ENCODE results near the gene RPL36A.

The RPL36A gene

DNA sequence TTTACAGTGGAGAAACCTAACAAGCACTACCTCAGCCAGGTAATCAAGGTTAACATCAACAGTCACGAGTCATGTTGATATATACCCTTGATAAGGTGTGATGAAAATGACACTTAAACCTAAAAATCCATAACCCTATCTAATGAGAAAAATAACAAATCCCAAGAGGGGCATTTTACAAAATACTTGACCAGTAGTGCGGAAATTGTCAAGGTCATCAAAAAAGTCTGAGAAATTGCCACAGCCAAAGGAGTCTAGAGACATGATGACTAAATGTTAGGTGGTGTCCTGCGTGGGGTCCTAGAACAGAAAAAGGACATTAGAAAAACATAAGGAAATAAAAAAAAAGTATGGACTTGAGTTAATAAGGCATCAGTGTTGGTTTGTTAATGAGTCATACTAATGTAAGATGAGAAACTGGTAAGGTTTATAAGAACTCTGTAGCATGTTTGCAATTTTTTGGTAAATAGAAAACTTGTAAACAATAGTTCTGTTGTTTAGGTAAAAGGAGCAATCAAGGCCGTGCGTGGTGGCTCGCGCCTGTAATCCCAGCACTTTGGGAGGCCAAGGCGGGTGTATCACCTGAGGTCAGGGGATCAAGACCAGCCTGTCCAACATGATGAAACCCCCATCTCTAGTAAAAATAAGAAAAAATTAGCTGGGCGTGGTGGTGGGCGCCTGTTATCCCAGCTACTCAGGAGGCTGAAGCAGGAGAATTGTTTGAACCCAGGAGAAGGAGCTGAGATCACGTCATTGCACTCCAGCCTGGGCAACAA is 2.9 kb downstream of the RPL36A start:
- DNase-seq: no peak

DNA sequence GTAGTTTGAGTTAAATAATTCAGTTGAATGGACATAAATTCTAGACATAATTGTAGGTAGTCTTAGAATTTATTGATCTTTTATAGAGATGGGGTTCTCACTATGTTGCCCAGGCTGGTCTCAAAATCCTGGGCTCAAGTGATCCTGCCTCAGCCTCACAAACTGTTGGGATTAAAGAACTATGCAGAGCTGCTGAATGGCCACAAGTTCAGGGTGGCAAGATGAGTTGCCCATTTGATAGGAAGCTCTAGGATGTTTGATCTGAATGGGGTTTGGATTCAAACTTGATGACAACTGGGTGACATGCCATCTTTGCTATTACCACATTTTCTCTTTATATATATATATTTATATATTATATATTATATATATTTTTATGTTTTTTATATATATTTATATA is 3.6 kb downstream of the RPL36A start:
- no peak for DNase-seq

DNA sequence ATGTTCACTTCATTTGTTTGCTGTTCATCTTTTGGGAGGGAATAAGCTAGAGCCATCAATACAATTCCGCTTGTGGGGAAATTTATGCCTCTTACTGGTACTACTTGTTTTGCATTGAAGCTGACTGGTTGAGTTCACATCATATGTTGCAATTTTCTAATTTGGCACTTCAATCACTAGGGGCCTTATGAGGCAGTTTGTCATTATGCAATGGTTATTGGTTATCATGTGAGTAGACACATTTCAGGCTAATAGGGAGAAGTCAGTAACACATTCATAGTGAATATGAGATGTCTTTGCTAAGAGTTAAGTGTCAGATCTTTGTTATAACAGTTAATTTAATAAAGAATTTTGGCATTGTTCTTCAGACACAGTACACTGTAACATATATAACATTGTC is 5.0 kb downstream of the RPL36A start:
- DNase-seq: no peak

DNA sequence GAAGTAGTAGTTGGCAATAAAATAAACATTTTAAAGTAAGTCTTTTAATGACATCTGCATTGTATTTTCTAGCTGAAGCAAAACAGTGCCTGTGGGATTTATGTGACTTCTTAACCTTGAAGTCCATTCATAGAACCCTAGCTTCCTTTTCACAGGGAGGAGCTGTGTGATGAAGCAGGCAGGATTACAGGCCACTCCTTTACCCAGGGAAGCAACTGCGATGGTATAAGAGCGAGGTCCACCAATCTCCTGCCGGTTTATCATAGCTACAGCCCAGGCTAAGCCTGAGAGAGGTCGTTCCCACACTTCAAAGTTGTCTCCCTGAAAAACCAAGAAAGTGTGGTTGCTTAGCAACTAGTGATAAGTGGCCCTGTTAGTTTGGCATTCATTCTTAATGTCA is 7.0 kb downstream of the RPL36A start:
- DNase-seq: no peak

DNA sequence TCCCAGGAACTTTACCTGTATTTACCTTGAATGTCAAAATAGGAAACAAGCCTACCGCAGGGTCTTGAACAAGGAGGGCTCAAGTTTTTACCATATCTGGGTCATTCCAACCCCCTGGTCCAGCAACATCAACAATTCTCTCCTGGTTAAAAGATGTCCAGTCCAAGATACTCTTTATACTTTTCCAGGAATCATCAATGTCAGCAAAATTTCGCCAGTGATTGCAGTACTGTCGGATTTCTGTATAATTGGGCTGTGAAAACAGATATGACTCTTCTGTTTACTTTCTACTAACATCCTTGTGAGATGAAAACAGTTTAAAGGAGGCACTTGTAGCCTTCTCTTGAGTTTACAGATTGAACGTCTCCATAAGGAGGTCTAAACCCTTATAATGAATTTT is 7.9 kb downstream of the RPL36A start:
- DNase-seq: no peak

DNA sequence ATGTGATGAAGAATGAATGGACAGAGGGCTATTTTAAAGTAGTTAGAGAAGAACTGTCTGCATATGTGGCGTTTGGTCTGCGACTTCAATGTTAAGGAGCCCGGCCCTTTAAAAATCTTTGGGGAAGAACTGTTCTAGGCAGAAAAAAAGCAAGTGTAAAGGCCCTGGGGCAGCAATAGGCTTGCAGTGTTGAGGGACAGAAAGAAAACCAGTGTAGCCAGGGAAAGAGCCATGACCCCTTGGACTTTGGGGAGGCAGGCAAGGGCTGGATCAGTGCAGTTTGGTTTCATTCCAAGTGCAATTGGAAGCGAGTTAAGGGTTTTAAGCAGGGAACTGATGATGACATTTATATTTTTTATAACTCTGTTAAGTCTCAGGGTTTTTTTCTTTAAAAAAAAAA is 9.0 kb downstream of the RPL36A start:
- no peak for DNase-seq

DNA sequence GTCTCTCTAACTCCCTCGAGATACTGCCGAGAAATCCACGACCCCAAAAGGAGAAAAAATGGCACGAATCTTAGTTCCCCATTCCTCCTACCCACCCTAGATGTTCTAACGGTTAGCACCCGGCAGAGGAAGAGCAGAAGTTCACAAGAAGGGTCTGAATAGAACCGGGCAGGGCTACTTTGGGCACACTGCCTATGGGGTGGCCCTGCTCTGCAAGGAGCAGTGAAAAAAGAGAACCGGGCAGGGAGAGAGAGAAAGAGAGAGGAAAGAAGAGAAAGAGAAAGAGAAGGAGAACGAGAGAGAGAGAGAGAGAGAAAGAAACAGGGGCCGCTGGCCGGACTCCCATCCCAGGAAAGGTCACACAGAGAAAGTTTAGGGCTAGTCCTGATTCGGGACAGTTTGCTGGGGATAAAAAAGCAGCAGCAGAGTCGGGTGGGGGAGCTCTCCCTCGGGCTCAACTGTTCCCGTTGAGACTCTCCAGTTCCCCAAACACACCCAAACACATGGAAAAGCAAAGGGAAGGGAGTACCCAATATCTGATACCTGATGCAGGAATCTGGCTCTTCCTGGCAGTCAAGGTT is 16.4 kb downstream of the RPL36A start:
- no peak for DNase-seq

DNA sequence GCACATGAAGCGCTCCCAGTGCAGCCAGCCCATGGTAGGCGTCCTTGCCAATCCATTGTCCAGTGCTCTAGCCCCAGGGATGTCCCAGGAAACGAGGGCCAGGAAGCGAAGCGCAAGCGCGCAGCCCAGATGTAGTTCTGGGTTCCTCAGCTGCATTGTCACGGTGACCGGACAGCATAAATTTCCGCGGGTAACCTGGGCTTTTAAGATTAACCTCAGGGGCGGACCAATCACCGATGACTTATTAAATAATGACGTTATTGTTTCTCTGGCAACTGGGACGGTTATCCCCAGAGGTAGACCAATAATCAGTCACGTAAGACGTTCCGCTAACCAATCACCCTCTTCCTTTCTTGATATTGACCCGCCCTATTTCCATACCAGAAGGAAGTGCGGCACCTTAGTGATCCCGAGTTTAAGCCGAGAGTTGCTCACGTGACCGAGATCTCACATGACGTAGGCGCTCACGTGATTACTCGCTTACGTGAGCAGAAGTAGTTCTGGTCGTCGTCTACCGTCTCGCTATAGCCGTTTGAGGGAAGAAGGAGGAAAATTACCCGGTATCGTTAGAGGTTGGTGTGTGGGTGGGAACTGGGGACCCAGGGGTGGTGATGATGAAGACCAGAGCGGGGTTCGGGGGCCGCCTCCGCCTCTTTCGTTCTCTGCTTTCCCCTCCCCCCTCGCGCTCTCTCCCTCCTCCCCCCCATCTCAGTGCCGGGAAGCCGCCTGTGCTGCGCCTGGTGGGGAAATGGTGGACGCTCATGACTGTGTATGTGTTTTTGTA is 17.1 kb downstream of the RPL36A start, which contains the start of the genes GLA and HNRNPH2:
GLA (minus strand) TSS at position 178 of the 784 bp plus-strand sequence; CDS start at position 156, 22 bp downstream.
HNRNPH2 (plus strand) TSS at position 475 of the 784 bp plus-strand sequence. CDS start 3,767 bp downstream, outside the sequence.
- DNase-seq: peak; percentile 98

DNA sequence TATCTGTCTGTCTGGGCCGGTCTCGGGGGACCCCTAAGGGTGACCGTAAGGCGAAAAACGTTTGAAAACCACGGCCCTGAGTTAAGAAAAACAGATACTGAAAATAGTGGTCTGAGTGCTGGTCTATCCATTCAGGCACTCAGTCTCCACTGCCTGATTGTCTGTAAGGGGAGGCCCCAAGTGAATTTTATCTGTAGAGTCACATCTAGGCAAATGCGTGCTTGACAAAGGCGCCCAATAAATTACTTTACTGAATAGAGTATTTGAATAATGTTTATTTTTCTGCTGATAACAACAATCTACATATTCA is 17.7 kb downstream of the RPL36A start:
- no peak for DNase-seq

DNA sequence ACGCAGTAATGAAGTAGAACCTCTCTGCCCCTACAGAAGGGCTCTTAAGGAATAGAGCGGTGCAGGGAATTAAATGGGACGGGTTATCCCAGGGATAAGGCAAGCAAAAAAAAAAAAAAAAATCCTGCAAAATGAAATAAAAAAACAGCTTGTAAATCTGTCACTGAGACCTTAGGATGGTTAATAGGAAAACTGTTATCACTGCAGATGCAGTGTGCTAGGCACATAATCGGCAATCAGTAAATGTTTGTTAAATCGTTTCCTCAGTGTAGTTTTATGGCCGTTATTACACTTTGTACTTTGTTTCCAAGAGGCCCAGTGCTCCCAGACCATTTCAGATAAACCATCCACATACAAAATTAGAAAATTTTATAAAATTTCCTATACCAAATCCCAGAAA is 18.2 kb downstream of the RPL36A start:
- no peak for DNase-seq

DNA sequence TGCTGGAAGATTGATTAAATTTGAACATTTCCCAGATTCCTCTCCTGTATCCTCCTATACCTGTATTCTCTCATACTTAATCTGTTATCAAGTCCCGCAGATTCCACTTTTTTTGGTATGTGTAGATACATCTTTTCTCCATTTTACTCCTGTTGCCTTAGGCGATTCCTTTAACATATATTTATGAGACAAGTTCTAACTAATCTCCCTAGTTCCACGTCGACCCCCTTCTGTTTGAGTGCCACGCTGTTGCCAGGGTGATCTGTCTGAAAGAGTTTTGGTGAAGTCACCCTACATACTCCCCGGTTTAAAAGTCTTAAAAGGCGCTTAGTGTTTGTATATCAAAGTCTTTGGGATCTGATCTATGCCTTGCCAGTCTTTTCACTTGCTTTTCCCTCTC is 19.6 kb downstream of the RPL36A start:
- no peak for DNase-seq

DNA sequence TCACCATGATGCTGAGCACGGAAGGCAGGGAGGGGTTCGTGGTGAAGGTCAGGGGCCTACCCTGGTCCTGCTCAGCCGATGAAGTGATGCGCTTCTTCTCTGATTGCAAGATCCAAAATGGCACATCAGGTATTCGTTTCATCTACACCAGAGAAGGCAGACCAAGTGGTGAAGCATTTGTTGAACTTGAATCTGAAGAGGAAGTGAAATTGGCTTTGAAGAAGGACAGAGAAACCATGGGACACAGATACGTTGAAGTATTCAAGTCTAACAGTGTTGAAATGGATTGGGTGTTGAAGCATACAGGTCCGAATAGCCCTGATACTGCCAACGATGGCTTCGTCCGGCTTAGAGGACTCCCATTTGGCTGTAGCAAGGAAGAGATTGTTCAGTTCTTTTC is 21.2 kb downstream of the RPL36A start:
- no peak for DNase-seq

DNA sequence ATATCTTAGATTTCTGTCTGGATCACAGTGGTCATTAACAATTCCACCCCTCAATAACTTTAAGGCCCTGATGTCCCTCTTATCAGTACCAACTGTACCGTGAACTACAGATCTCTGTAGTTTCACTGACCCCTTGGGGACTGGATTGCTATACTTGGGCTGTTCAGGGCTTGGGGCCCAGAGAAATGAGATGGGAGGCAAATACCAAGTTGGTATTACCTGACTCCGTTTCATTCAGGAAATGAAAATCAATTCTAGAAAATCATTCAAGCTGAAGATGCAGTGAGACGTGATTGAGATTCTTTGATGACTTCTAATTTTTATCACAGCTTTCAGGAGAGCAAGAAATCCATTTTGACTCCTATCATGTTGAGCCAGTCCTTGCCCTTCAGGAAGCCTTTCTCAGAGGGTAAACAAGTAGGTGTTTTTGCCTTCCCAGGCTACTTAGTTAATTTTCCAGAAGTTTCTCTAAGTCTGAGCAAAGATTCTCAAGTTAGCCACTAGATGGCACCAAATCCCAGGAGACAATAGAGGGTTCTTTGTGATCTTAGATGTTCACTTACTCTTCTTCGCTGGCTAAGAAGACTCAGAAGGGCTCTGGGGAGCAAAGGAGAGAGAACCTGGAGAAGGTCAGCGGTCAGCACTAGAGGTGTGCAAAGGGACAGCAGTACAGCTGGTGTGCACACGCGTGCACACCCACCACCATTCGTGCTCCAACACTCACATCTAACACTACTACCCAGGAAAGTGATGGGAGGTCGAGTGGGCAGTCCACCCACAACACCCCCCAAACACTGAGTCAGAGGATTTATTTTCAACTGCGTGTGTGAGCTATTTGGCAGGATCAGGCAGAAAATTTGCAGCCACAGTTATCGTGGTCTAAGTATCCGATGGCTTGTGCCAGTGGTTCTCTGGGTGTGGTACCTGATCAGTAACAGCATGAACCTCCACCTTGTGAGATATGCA is 24.7 kb downstream of the RPL36A start:
- peak; percentile 71 for DNase-seq

DNA sequence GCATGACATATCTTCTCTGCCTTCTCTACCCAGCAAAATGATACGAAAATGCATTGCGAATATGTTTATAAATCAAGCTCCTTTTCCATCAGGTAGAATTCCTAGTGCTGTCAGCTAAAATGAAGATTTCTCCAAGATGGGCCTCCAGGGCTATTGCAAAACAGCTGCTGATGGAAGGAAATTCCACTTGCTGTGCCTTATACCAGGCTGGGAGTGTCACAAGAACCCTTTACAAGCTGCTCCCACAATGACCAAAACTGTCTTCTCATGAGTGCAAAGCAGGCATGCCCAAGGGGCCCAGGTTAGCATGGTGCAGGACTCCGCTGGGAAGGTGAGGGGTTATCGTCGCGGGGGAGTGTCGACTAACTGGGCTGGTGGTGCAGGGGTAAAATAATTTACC is 25.9 kb downstream of the RPL36A start:
- DNase-seq: no peak

DNA sequence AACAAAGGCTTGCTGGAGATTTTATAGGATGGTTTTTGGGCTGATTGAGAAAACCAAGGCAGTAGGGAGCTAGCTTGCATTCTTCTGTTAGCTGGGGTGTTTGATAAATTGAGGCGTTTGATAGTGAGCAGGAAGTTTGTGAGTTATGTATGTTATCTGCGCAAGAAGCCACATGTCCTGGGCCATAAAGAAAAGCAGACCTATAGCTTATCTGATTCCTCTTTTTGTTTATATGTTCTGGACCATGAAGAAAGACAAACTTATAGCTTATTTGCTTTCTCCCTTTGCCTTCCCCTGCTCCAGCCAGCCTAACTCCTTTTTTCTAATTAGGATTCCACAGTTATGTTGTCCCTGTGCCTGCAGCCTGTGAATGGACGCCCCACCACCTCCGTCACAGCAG is 26.4 kb downstream of the RPL36A start:
- DNase-seq: no peak

DNA sequence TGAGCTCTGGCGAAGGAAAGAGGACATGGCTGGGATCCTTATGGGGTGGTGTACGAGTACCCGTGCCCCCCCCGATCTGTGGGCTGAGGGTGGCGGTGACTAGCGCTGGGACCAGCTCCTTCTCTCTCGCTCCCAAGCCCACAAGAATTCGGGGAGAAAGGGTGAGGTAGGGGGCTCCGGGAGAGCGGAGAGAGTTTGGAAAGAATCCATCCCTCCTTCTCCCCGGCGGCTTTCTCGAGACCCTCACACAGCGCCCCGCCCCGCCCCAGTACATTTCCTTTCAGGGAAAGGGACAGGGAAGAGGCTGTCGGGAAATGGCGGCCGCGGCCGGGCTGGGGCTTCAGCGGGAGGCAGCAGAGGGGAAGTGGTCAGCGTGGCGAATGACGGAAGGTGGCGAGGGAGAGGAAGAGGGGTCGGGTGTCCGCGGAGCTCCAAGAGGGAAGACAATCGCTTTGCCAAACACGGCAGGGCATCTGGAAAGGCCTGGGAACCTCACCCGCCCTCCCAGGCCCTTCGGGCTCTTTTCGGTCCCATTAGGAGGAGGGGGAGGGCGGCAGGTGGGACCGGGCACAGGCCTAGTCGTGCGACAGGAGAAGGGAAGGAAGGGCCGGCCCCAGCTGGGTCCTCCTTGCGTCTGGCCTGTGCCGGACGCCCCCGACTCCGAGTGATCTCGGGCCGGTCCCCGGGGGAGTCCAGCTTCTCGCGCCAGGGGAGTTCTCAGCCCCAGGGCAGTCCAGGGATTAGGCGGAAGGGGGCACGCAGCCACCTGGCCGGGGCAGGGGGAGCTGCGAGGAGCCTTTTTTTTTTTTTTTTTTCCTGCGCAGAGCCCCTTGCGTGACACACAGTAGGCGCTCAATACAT is 27.4 kb downstream of the RPL36A start:
- DNase-seq: peak; percentile 38

DNA sequence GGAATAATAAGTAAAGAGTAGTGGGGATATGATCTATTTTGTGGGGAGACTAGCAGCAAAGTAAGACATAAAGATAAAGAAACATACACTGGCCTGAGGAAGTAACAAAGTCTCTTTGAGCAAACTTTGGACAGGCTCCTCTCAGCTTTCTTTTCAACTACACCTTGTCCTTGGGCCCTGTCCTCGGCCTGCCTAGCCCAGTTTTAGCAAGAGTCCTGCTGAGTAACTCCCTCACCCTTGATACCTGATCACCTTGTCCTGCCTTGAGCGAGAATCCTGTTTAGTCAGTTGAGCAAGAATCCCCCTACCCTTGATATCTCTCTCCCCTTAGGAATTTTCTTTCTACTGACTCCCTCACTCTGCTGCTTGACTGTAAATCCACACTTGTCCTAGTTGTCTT is 28.7 kb downstream of the RPL36A start:
- DNase-seq: no peak

DNA sequence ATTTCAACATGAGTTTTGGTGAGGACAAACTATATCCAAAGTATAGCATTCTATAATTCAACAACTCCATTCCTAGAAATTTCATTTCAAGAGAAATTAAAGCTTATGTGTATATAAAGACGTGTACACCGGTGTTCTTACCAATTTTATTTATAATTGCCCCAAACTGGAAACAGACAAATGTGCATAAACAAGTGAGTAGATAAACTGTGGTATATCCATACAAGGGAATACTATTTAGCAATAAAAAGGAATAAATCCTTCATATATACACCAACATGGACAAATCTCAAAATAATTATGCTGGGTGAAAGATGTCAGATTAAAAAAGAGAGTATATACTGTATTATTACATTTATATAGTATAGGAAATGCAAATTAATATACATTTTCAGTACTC is 37.1 kb downstream of the RPL36A start:
- DNase-seq: no peak

DNA sequence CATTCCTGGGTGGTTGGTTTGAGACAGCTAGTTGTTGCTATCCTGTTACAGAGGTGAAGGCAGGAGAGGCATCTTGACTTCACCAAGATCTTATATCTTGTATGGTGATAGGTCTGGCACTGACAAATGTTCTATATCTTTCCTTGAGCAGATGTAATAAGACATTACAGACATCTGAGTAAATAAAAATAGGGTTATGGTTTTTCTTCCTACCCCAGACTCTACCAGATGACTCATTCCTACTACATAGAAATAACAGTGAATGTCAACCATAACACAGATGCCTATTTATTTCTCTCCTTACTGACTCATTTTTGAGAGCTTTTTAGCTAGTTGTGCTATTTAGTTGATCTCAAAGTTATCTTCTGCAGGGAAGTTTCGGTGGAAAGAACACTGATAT is 39.1 kb downstream of the RPL36A start:
- peak; percentile 49 for DNase-seq

DNA sequence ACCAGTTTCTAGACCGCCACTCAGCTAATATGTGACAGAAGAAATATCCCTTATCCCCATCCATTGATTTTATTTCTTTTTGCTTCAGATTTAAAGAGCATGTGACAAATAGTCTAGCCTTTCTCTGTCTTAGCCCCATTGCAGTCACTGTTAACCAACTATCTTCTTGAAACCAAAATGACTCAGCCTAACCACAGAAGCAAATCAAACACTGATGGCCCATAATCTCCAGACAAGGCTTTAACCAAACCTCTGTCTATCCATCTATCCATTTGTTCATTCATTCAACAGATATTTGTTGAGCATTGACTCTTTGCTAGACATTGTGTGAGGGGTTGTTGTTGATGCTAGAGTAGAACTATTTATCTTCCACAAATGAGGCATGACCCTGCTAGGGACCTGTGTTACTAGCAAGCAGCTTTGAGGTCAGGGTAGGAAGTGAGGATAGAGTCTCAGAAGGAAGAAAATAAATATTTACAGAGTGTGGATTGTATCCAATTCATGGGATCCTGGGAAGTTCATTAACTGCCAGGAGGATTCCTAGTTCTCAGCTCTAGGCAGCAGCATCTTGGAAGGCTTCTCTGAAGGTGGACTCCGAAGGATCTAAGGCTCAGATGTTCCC is 39.8 kb downstream of the RPL36A start:
- DNase-seq: peak; percentile 52

DNA sequence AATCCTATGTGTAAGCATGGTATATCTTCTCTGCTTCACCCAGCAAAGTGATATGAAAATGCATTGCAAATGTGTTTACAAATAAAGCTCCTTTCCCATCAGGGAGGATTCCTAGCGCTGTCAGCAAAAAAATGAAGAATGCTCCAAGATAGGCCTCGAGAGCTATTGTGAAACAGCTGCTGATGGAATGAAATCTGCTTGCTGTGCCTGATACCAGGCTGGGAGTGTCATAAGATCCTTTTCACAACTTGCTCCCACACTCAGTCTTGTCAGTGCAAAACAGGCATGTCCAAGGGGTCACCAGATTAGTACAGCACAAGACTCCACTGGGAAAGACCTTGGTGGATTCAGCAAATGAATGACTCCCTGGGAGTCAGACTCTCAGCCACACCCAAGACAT is 51.3 kb downstream of the RPL36A start:
- no peak for DNase-seq

Measured in fibroblast of skin of scalp (primary cell).